K562 (cell line): Measurements from ENCODE around the gene PRKAA1. TPM values are rescaled to one million over a fixed set of nuclear protein-coding genes. Genes with fewer than 3 reads are reported as not detected.

ENCODE experiments used
- ATAC-seq: fragments of 200-7000 bp; cut with Tn5 transposase; 3 replicates; pipeline ENCODE4 v1.9.1; 2020; ENCODE audit warnings: moderate library complexity
- BruUV-seq: library from RNA; stranded (reverse); fragments of 400-500 nt; replicated peaks from 2 replicates; lab custom pipeline; 2021; lab: Mats Ljungman, UMichigan
- CTCF ChIA-PET: fragments of 300-600 bp; formaldehyde crosslinking; extraction: SDS; loops from one replicate; lab custom pipeline; 2021; ENCODE audit warnings: low intra/inter-chr PET ratio; lab: Yijun Ruan, JAX
- POLR2A ChIA-PET: fragments of 300-600, 350-650 bp; sonication (Branson Sonifier 250); formaldehyde crosslinking; extraction: SDS; loops from one replicate; lab custom pipeline; 2021; ENCODE audit warnings: antibody characterized with exemption, inconsistent platforms; lab: Yijun Ruan, JAX
- DNase-seq, 4 experiments: peaks; one replicate each; pipeline versions ENCODE4 v3.0.0 to v3.0.0-alpha.2; 2011 to 2018; ENCODE audit warnings: low spot score in 3 of 4, mixed read lengths in 3 of 4; ENCODE audit errors: extremely low read depth in 1 of 4
- FAIRE-seq: peaks from 2 replicates; lab custom pipeline; 2011; peaks lifted over from hg19 to GRCh38; lab: Jason Lieb, UNC
- H2AFZ ChIP-seq: 2 replicates; pipeline ENCODE4 v1.6.0; 2011; ENCODE audit warnings: low read depth, low read length, control low read depth, inconsistent platforms
- H3K27ac ChIP-seq: fragments of 200-600 bp; 3 replicates; pipeline ENCODE4 v1.8.0; 2011; ENCODE audit warnings: low read depth, mild to moderate bottlenecking, control low read depth, inconsistent platforms, low read length, moderate library complexity, mixed read lengths; ENCODE audit errors: extremely low read depth
- H3K27me3 ChIP-seq, 2 experiments: fragments of 300-600 bp in 1 of 2; 2 replicates in 1 of 2; 3 replicates in 1 of 2; pipeline versions ENCODE4 v1.6.0 to v1.8.0; 2011; ENCODE audit warnings: inconsistent platforms in 2 of 2, low read length in 2 of 2, mild to moderate bottlenecking in 1 of 2, mixed read lengths in 1 of 2, moderate library complexity in 1 of 2; ENCODE audit not compliant: control insufficient read depth in 2 of 2, insufficient read depth in 2 of 2
- H3K36me3 ChIP-seq: fragments of 300-600 bp; 3 replicates; pipeline ENCODE4 v1.8.0; 2011; ENCODE audit warnings: mild to moderate bottlenecking, low read length, inconsistent platforms; ENCODE audit not compliant: control insufficient read depth, insufficient read depth
- H3K4me1 ChIP-seq, 2 experiments: fragments of 200-600 bp in 1 of 2; replicated peaks in 1 of 2; 2 replicates in 1 of 2; 3 replicates in 1 of 2; pipeline versions ENCODE4 v1.5.1 to v1.8.0; 2011; ENCODE audit warnings: inconsistent platforms in 2 of 2, low read length in 2 of 2, mild to moderate bottlenecking in 1 of 2, mixed read lengths in 1 of 2, moderate library complexity in 1 of 2; ENCODE audit not compliant: control insufficient read depth in 2 of 2, insufficient read depth in 2 of 2
- H3K4me2 ChIP-seq: 2 replicates; pipeline ENCODE4 v1.6.1; 2011; ENCODE audit warnings: low read length, control low read depth, inconsistent platforms, mixed read lengths; ENCODE audit not compliant: insufficient read depth
- H3K4me3 ChIP-seq: fragments of 200-600 bp; sonication (generic), shearing (Covaris generic); 2 replicates; pipeline ENCODE4 v1.5.1; 2016; ENCODE audit warnings: control low read depth, inconsistent platforms
- H3K79me2 ChIP-seq: fragments of 200-600 bp; 3 replicates; pipeline ENCODE4 v1.8.0; 2011; ENCODE audit warnings: low read length, inconsistent platforms; ENCODE audit not compliant: control insufficient read depth, insufficient read depth
- H3K9ac ChIP-seq, 2 experiments: 2 replicates each; pipeline versions ENCODE4 v1.6.0 to v1.6.1; 2011; ENCODE audit warnings: low read depth in 2 of 2, low read length in 2 of 2, control low read depth in 1 of 2, inconsistent platforms in 1 of 2, mild to moderate bottlenecking in 1 of 2, mixed read lengths in 1 of 2; ENCODE audit not compliant: insufficient read depth in 1 of 2
- H3K9me1 ChIP-seq: one replicate; pipeline ENCODE4 v1.6.0; 2011; ENCODE audit warnings: inconsistent platforms, mild to moderate bottlenecking, low read length, moderate library complexity; ENCODE audit not compliant: control insufficient read depth, insufficient read depth
- H3K9me3 ChIP-seq: replicated peaks from 2 replicates; pipeline ENCODE4 v1.5.1; 2011; ENCODE audit warnings: low read depth, low read length, inconsistent platforms; ENCODE audit not compliant: control insufficient read depth, insufficient read depth
- H4K20me1 ChIP-seq: replicated peaks from 2 replicates; pipeline ENCODE4 v1.6.1; 2011; ENCODE audit warnings: low read length, inconsistent platforms, mixed read lengths; ENCODE audit not compliant: control insufficient read depth, insufficient read depth
- CEBPZ ChIP-seq: fragments of 150-350 bp; IDR thresholded peaks from 2 replicates; pipeline ENCODE4 v1.6.1; 2014; ENCODE audit warnings: low read depth, mild to moderate bottlenecking, low read length, borderline replicate concordance
- CLOCK ChIP-seq: fragments of 250-450 bp; sonication (Bioruptor Pico); IDR thresholded peaks from 2 replicates; pipeline ENCODE4 v1.4.0; 2020; ENCODE audit warnings: mild to moderate bottlenecking, moderate library complexity, borderline replicate concordance
- FOXA1 ChIP-seq: fragments of 450-650 bp; IDR thresholded peaks from 2 replicates; pipeline ENCODE4 v1.6.1; 2016; ENCODE audit warnings: mild to moderate bottlenecking, borderline replicate concordance
- HNRNPH1 ChIP-seq: fragments of 200-400 bp; formaldehyde crosslinking; optimal IDR thresholded peaks from 2 replicates; pipeline ENCODE3; 2017; ENCODE audit warnings: low read depth, mild to moderate bottlenecking, low read length, moderate library complexity
- IRF9 ChIP-seq: fragments of 450-650 bp; IDR thresholded peaks from 2 replicates; pipeline ENCODE4 v1.6.1; 2016; ENCODE audit warnings: missing biosample characterization, missing genetic modification characterization
- SAP30 ChIP-seq: fragments of 200-600 bp; sonication (generic); IDR thresholded peaks from 2 replicates; pipeline ENCODE4 v1.6.1; 2012; ENCODE audit warnings: borderline replicate concordance, low read depth, mild to moderate bottlenecking, moderate library complexity, low read length, control low read depth, inconsistent platforms; ENCODE audit not compliant: insufficient read depth, poor library complexity, severe bottlenecking
- SFPQ ChIP-seq: fragments of 200-400 bp; formaldehyde crosslinking; IDR thresholded peaks from 2 replicates; pipeline ENCODE4 v1.6.1; 2017; ENCODE audit warnings: mild to moderate bottlenecking, low read depth, low read length, moderate library complexity
- SRSF9 ChIP-seq: fragments of 200-400 bp; formaldehyde crosslinking; IDR thresholded peaks from 2 replicates; pipeline ENCODE4 v1.6.1; 2017; ENCODE audit warnings: low read depth, low read length, borderline replicate concordance
- TBL1XR1 ChIP-seq, 2 experiments: IDR thresholded peaks; 2 replicates each; pipeline ENCODE4 v1.6.1; 2012; ENCODE audit warnings: improper control_type of control experiment in 2 of 2, low read length in 2 of 2, mild to moderate bottlenecking in 1 of 2
- ZFP36 ChIP-seq: fragments of 150-350 bp; IDR thresholded peaks from 2 replicates; pipeline ENCODE4 v1.6.1; 2018; ENCODE audit warnings: low read length, low read depth; ENCODE audit not compliant: partially characterized antibody
- ZNF217 ChIP-seq: sonication (generic); formaldehyde crosslinking; IDR thresholded peaks from 2 replicates; pipeline ENCODE4 v1.8.0; 2022; ENCODE audit warnings: mild to moderate bottlenecking, missing genetic modification reagents
- ZNF324 ChIP-seq: fragments of 250-450 bp; sonication (Bioruptor Pico); IDR thresholded peaks from 2 replicates; pipeline ENCODE4 v1.4.0; 2020; ENCODE audit warnings: mild to moderate bottlenecking
- ZSCAN29 ChIP-seq: fragments of 450-650 bp; IDR thresholded peaks from 2 replicates; pipeline ENCODE4 v1.6.1; 2017
- WGBS: fragments of 100-300 bp; shearing (Covaris generic); methylation state at CpG from one replicate; pipeline ENCODE4 v1.1.6; 2016; ENCODE audit warnings: low coverage, mixed read lengths; ENCODE audit not compliant: insufficient coverage; ENCODE audit errors: missing lambda C conversion rate; 5-methylcytosine and 5-hydroxymethylcytosine counted together
- in situ Hi-C: fragments of 300-500 bp; cut with MboI; formaldehyde crosslinking; loops from 4 replicates; pipeline ENCODE4 v1.15.0; 2018; ENCODE audit warnings: inconsistent platforms, mixed read lengths
- intact Hi-C: fragments of 100-400 bp; cut with micrococcal nuclease; formaldehyde crosslinking; loops from 2 replicates; pipeline ENCODE4 v1.14.2; 2022
- polyA plus RNA-seq, 8 experiments: library from polyadenylated mRNA; depleted of rRNA in 4 of 8; stranded (reverse) in 5 of 8; unstranded in 3 of 8; fragments of >200 nt; fragmentation: Nextera tagmentation in 2 of 8; fragmentation: Illumina TruSeq in 1 of 8; extraction: Ambion mirVana in 2 of 8; extraction: Trizol in 1 of 8; gene quantifications; 2 replicates each; pipeline versions ENCODE4 v1.2.1 to v1.2.3, GENCODE V29; 2011 to 2014; ENCODE audit warnings: inconsistent platforms in 1 of 8, missing spikeins in 1 of 8
- total RNA-seq, 7 experiments: library from RNA; depleted of rRNA in 6 of 7; stranded (reverse); fragments of >200 nt in 6 of 7; fragmentation: Illumina TruSeq in 2 of 7; extraction: Trizol in 2 of 7; gene quantifications; 2 replicates each; pipeline versions ENCODE4 v1.2.1 to v1.2.3, GENCODE V29; 2011 to 2021; ENCODE audit warnings: low replicate concordance in 1 of 7

The PRKAA1 gene
- total and polyA plus RNA-seq, 9 of the 15 experiments (the other 6 are each of a cell fraction or from before 2014, with no cell fraction given), result 24.5 to 84.0 (median 51.4) TPM

- CTCF ChIA-PET, result no interaction called here
- Histone ChIP-seq H2AFZ (no peak overlapping the region), H3K9ac (no peak overlapping the region), H3K9me3 (no peaks in the 10 kb centered on the region), H3K4me1 (no peaks in the 10 kb centered on the region; a peak in 1 of 5 replicates), H4K20me1 (peaks cover 9% of the 10 kb centered on the region), H3K9me1 (no peaks in the 10 kb centered on the region), H3K27ac (no peak overlapping the region), H3K4me3 (no peak overlapping the region), H3K4me2 (no peak overlapping the region), H3K79me2 (peaks cover 72% of the 10 kb centered on the region), H3K27me3 (no peaks in the 10 kb centered on the region), H3K36me3 (peaks cover 29% of the 10 kb centered on the region)
- DNase-seq (no peak), ATAC-seq (no peak), FAIRE-seq (no peak)
- POLR2A ChIA-PET, result interaction anchor here (0.7 to 1.5 kb wide), 5 partner anchors 8 to 1355 kb away, joined by 3 to 5 read pairs (median 3); partner anchors contain the start of gene DAB2
- intact Hi-C loops (no loop called here), in situ Hi-C loops (no loop called here)
- 90% methylated on average over 6 of the region's 6 CpGs for WGBS
- no TSS peak for BruUV-seq
- no peak for TF ChIP-seq FOXA1
- no peak for TF ChIP-seq ZNF324
- no peak for TF ChIP-seq ZNF217 (CRISPR knock-in tag)
- no peak for TF ChIP-seq SFPQ
- no peak for TF ChIP-seq ZFP36
- TF ChIP-seq IRF9 (tag), result no peak
- TF ChIP-seq CEBPZ, result no peak
- no peak for TF ChIP-seq SAP30
- no peak for TF ChIP-seq CLOCK (CRISPR knock-in tag)
- no peak for TF ChIP-seq HNRNPH1
- TF ChIP-seq TBL1XR1 (IDR thresholded peaks at IDR 0.05; ENCODE audit: low read length in 2 of 2), result no peak
- no peak for TF ChIP-seq ZSCAN29
- no peak for TF ChIP-seq SRSF9
These were observed 18.6 kb downstream of the PRKAA1 start for GRCh38 chr5:40779561-40779960.
